ENCODE measurements around the gene DSCAML1.
"Not testable (repeated sequence)": the region's sequence is repeated elsewhere in the genome, so short reads cannot be mapped to it uniquely, and the experiment has no call there.

DSCAML1 gene

DNA sequence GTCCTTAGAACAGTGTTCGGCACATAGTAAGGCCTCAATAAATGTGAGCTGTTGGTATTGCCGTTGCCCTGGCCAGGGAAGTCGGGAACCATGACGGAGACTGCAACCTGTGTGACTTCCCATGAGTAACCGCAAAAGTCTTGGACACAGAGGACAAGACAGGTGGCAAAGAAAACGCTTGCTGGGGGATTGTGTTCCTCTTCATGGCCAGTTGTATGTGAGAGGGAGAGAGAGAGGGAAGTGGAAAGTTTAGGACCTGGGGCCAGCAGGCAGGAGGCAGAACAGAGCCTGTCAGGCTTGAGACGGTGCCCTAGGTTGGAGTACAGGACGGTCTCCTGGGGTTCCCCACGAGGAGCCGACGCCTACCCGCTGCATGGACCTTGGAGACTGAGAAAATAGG is 379.2 kb downstream of the DSCAML1 start:
- no peak for DNase-seq

- DNase-seq = no peak
Observed at GRCh38 chr11:117417342-117417741, 379.7 kb downstream of the DSCAML1 start.

GRCh38 chr11:117415358-117415896 is 381.6 kb downstream of the DSCAML1 start:
- no peak for DNase-seq

- DNase-seq = no peak
Observed at GRCh38 chr11:117414724-117415123, 382.3 kb downstream of the DSCAML1 start.

DNA sequence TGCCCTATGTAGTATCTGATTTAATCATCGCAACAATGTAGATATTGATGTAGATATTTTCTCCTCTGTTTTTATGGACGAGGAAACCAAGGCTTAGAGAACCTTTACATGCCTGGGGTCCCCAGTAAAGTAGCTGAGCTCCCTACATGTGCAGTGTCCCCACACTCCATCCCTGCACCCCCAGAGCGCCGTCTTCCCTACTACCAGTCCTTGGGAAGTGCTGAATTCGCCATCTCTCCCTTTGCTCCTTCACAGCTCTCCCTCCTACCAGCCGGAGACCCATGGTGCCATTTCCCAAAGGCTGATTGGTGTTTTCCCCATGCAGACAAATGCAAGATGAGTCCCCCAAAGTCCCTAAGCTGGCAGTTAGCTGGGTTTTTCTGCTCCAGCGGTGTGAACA is 383.4 kb downstream of the DSCAML1 start:
- DNase-seq = no peak

DNA sequence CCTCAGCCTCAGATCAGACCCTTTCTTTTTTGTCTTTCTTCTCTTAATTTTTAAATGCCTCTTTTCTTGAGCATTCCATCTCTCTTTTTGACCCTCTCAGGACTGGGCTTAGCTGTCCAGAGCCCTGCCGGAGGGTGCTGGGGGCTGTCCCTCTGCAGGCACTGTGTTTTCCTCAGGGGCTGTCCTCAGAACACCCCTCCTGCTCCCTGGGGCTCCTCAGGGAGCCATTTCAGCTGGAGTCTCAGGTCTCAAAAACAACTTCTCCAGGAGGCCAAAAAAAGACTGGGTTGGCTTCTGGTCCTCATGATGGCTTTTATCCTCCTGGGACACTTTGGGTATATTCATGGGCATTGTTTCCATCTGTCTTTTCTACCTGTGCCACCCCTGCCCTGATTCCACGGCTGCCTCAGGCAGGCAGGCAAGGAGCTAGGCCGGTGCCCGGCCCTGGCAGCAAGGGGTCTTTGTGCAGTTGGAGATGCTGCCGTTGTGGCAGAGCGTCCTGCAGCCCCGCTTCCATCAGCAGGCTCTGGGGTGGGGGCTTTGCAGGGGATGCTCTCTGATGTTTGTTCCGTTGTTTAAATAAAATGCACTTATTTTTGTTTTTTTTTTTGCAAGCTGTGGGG is 384.3 kb downstream of the DSCAML1 start:
- DNase-seq = no peak

DNA sequence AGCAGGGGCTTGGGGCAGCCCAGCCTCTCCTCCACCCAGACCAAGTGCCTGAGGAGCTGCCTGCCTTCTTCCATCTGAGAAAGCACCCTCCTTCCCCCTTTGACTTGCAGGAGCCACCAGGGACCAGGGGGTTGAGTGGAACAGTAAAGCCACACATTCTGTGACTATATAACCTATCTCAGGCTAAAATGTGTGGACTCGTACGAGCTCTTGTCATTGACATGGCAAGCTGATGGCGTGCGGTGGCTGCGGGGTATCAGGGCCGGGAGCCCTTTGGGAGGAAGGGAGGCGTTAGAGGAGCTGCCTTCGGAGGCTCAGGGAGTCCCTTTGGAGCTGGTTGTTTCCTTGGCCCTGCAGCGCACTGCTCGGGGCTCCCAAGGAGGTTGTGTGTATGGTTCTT is 384.8 kb downstream of the DSCAML1 start:
- no peak for DNase-seq

DNA sequence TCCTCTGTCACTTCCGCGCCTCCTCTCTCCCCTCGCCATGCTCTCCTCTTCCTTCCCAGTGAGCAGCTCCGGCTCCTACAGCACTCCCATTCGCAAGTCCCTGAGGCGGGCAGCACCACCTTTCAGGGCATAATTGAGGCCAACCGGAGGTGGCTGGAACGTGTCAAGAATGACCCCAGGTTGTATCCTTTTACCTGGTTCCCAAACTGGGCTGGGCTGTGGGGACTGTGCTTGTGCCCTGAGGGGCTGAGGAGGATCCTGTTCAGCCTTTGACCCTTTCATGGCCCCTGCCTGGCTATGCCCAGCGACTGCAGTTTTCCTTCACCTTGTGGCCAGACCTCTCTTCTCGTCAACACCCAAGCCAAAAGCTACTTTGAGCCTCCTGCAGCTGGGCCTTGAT is 385.3 kb downstream of the DSCAML1 start:
- DNase-seq = no peak

DNA sequence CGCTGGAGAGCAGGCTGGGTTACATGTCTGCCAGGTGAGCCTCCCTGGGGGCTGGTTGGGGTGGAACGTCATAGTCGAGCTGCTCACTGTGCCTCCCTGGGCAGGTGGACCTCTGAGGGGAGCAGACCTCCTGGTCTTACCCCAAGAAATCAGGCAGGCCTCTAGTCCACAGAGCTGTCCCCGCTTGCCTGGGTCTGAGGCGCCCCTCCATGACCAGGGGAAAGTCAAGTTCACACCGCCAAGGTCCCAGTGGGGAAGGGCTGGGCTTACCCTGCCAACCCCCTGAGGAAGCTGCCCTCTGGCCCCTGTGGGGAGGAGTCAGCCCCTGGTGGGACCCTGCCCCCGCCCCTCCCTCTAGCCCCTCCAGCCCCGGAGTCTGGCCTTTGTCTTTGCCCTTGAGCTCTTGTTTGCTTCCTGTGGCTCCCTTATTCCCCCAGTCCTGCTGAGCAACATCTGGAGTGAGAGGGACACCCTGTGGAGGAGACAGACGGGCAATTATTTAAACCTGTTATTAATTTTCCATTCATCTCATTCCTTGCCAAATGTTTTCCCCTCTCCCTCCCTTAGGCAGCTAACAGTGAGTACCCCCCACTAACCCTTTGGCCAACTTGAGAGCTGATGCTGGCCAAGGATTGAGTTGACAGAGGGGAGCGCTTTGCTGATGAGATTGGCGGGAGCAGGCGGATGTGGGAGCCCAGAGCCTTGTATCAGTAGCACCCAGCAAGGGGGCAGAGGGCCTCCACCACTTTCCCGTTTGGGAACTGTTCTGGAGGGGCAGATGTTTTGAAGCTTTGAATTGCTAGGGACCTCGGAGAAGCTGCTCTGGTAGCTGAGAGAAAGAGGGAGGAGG is 385.9 kb downstream of the DSCAML1 start:
- DNase-seq = no peak

DNA sequence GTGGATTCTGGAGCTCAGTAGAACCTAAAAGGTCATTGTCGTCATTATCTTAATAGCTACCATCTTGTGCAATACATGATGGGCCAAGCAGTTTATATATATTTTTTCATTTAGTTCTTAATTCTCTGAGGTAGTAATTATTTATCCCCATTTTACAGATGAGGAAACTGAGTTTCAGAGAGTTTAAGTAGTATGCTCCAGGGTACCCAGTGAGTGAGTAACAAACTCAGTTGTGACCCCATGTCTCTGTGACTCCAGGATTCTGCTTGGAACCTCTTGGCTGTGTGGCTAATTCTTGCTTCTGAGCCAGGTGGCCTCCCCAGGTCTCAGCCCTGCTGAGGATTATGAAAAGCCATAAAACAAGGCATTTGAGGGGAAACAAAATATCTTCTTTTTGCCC is 386.8 kb downstream of the DSCAML1 start:
- no peak for DNase-seq

DNA sequence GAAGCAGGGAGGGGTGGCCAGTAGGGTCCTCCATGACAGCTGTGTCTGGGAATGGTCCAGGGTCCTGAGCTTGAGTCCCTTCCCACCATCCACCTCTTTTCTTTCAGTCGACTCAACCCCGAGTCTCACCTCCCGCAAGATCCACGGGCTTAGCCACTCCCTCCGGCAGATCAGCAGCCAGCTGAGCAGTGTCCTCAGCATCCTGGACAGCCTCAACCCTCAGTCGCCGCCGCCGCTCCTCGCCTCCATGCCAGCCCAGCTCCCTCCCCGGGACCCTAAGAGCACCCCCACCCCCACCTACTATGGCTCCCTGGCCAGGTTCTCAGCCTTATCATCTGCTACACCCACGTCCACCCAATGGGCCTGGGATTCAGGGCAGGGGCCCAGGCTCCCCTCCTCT is 387.5 kb downstream of the DSCAML1 start:
- DNase-seq = no peak

GRCh38 chr11:117408356-117408755 is 388.7 kb downstream of the DSCAML1 start:
- DNase-seq = no peak

DNA sequence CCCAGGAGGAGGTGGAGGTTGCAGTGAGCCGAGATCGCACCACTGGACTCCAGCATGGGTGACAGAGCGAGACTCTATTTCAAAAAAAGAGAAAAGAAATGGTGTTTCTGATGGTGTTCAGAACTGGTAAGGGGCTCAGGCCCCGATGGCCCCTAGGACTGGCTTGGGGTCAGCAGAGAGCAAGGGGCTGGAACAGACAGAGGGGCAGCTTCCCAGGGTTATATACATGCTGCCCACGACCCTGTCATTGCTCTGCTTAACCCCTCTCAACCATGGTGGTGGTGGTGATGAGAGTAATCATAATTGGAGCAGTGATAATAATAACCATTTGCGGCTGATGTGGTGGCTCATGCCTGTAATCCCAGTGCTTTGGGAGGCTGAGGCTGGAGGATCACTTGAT is 390.0 kb downstream of the DSCAML1 start:
- DNase-seq = no peak

GRCh38 chr11:117405898-117406297 is 391.1 kb downstream of the DSCAML1 start:
- not testable (repeated sequence) for DNase-seq

DNA sequence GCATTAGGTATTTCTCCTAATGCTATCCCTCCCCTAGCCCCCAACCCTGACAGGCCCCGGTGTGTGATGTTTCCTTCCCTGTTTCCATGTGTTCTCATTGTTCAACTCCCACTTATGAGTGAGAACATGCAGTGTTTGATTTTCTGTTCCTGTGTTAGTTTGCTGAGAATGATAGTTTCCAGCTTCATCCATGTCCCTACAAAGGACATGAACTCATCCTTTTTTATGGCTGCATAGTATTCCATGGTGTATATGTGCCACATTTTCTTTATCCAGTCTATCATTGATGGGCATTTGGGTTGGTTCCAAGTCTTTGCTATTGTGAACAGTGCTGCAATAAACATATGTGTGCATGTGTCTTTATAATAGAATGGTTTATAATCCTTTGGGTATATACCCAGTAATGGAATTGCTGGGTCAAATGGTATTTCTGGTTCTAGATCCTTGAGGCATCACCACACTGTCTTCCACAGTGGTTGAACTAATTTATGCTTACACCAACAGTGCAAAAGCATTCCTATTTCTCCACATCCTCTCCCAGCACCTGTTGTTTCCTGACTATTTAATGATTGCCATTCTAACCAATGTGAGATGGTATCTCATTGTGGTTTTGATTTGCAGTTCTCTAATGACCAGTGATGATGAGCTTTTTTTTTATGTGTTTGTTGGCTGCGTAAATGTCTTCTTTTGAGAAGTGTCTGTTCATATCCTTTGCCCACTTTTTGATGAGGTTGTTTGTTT is 397.7 kb downstream of the DSCAML1 start:
- not testable (repeated sequence) for DNase-seq

- DNase-seq = not testable (repeated sequence)
Observed at GRCh38 chr11:117398618-117399017, 398.4 kb downstream of the DSCAML1 start.

DNA sequence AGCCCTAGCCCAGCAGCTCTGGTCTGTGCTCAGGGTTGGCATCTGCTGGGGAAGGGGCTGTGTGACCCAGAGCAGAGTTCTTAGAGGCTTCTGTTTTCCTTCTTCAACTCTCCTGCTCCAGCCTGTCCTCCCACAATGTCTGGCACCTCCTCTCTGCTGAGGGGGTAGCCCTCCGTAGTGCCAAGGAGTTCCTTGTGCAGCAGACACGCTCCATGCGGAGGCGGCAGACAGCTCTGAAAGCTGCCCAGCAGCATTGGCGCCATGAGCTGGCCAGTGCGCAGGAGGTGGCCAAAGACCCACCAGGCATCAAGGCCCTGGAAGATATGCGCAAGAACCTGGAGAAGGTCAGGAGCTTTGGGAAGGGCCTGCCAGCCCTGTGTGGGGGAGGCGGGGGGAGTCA is 400.0 kb downstream of the DSCAML1 start:
- no peak for DNase-seq

DNA sequence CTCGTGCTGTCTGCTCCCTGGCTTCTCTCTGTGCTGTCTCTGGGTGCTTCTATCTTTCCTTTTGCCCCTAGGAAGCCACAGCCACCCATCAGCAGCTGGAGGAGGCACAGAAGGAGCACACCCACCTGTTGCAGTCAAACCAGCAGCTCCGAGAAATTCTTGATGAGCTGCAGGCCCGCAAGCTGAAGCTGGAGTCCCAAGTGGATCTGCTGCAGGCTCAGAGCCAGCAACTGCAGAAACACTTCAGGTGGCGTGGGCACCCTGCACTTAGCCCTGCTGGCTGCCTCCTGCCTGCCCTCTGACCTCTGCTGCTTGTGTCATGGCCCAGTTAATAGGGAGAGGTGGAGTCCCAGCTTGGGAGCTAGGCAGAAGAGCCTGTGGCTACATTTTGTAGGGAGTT is 401.5 kb downstream of the DSCAML1 start:
- no peak for DNase-seq

- no peak for DNase-seq
Observed at GRCh38 chr11:117394221-117394925, 402.6 kb downstream of the DSCAML1 start.

DNA sequence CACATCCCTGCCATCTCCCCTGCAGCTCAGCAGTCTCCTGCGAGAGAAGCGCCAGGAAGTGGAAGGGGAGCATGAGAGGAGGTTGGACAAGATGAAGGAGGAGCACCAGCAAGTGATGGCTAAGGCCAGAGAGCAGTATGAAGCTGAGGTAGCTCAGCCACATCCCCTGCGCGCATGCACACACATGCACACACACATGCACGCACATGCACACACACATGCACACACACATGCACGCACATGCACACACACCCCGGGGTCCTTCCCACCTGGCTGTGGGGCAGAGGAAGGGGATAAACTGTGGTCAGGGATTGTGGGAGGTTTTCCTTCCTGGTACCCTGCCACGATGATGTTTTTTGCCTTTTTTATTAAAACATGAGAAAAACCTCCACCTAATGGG is 404.0 kb downstream of the DSCAML1 start:
- DNase-seq = no peak

- no peak for DNase-seq
Observed at GRCh38 chr11:117392001-117392690, 404.9 kb downstream of the DSCAML1 start.

DNA sequence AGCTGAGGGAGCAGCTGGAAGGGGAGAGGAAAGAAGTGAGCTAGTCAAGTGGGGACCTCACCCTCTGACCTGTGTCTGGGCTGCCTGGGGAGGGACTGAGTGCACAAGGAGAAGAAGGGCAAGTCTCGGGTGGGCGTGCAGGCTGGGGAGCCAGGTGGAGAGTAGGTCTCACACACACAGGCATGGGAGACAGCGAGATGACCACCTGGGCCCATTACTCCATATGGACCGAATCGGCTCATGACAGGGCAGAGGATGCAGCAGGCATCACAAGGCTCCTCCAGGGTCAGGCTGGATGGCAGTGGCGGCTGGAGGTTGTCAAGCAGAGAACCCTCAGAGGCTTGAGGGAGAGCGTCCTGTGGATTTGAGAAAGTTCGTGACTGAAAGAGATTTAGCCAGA is 405.8 kb downstream of the DSCAML1 start:
- DNase-seq = no peak
